Esophagus squamous epithelium (tissue), 5 donors: ENCODE data around the gene KRTAP3-3. TPM values are rescaled to one million over a fixed set of nuclear protein-coding genes. Genes with fewer than 3 reads are reported as not detected.

Source experiments
- DNase-seq: peaks from one replicate; lab custom pipeline; 2025; lab: John Stamatoyannopoulos, UW
- H3K27ac ChIP-seq, 4 donors: fragments of 200-600 bp; sonication (generic); one replicate each; pipeline ENCODE4 v1.5.1; 2016 to 2019; ENCODE audit warnings: mild to moderate bottlenecking in 1 of 4
- H3K27me3 ChIP-seq, 4 donors: fragments of 200-600 bp; sonication (generic); 1 replicate in 3 of 4; 2 replicates in 1 of 4; pipeline versions ENCODE4 v1.5.1 to v1.6.0; 2017 to 2021; ENCODE audit warnings: antibody characterized with exemption in 1 of 4
- H3K36me3 ChIP-seq, 3 donors: fragments of 200-600 bp; sonication (generic); one replicate each; pipeline ENCODE4 v1.5.1; 2016 to 2019
- H3K4me1 ChIP-seq, 3 donors: fragments of 200-600 bp; sonication (generic); one replicate each; pipeline ENCODE4 v1.5.1; 2017 to 2019
- H3K4me3 ChIP-seq, 4 donors: fragments of 200-600 bp; sonication (generic); 1 replicate in 3 of 4; 2 replicates in 1 of 4; pipeline ENCODE4 v1.5.1; 2016 to 2019; ENCODE audit warnings: mild to moderate bottlenecking in 2 of 4, moderate library complexity in 1 of 4
- H3K9me3 ChIP-seq, 3 donors: fragments of 200-600 bp; sonication (generic); one replicate each; pipeline ENCODE4 v1.5.1; 2016 to 2019
- POLR2A ChIP-seq, 4 donors: fragments of 450-650 bp; IDR thresholded peaks; one replicate each; pipeline ENCODE4 v1.6.1; 2017; ENCODE audit warnings: antibody characterized with exemption in 4 of 4, mild to moderate bottlenecking in 4 of 4, moderate library complexity in 3 of 4
- WGBS, 2 donors: methylation state at CpG; one replicate each; pipeline ENCODE4 v1.1.5; 2018; 5-methylcytosine and 5-hydroxymethylcytosine counted together
- intact Hi-C: fragments of 100-400 bp; cut with DNase I; formaldehyde crosslinking; loops from one replicate; pipeline ENCODE4 v1.15.0; 2022
- small RNA-seq, 4 donors: library from RNA; depleted of rRNA; stranded (forward); fragments of <200 nt; gene quantifications; one replicate each; pipeline ENCODE3, GENCODE V24; 2016
- total RNA-seq, 4 donors: library from RNA; depleted of rRNA; stranded (reverse); fragments of >200 nt; gene quantifications; one replicate each; pipeline ENCODE4 v1.1.0, GENCODE V29; 2016
- TF ChIP-seq, protein P1 (sequence below), 6 experiments: fragments of 450-650 bp in 4 of 6; fragments of 200-600 bp in 2 of 6; sonication (generic) in 2 of 6; IDR thresholded peaks; one replicate each; pipeline ENCODE4 v1.5.1; 2016 to 2019; ENCODE audit warnings: antibody characterized with exemption in 6 of 6, mild to moderate bottlenecking in 4 of 6, moderate library complexity in 4 of 6
- donor health status: DM: yes; HTN: yes; CAD: no.

Gene KRTAP3-3
- total RNA-seq, 4 donors from 2014 or later = not detected

- 73 to 83% methylated on average over 7 of the region's 7 CpGs for WGBS, 2 donors
- H3K36me3 ChIP-seq = no peaks in the 10 kb centered on the region
- TF ChIP-seq, protein P1, sequence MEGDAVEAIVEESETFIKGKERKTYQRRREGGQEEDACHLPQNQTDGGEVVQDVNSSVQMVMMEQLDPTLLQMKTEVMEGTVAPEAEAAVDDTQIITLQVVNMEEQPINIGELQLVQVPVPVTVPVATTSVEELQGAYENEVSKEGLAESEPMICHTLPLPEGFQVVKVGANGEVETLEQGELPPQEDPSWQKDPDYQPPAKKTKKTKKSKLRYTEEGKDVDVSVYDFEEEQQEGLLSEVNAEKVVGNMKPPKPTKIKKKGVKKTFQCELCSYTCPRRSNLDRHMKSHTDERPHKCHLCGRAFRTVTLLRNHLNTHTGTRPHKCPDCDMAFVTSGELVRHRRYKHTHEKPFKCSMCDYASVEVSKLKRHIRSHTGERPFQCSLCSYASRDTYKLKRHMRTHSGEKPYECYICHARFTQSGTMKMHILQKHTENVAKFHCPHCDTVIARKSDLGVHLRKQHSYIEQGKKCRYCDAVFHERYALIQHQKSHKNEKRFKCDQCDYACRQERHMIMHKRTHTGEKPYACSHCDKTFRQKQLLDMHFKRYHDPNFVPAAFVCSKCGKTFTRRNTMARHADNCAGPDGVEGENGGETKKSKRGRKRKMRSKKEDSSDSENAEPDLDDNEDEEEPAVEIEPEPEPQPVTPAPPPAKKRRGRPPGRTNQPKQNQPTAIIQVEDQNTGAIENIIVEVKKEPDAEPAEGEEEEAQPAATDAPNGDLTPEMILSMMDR (IDR thresholded peaks at IDR 0.05) = no peak
- no peak for TF ChIP-seq POLR2A (IDR thresholded peaks at IDR 0.05)
Measured at GRCh38 chr17:40950176-40950575, 43.8 kb downstream of the KRTAP3-3 start.

GRCh38 chr17:40949418-40949817 is 44.5 kb downstream of the KRTAP3-3 start:
- H3K4me3 ChIP-seq = no peak overlapping the region
- H3K27ac ChIP-seq = no peak overlapping the region
- no peak for DNase-seq
- intact Hi-C loops = no loop called here
- 53 to 65% methylated on average over 10 of the region's 10 CpGs for WGBS, 2 donors
- H3K27me3 ChIP-seq = peaks cover 0 to 50% (median 0%) of the 10 kb centered on the region in 4 donors
- TF ChIP-seq, protein P1 (IDR thresholded peaks at IDR 0.05) = no peak
- no peak for TF ChIP-seq POLR2A (IDR thresholded peaks at IDR 0.05)
- H3K9me3 ChIP-seq = no peaks in the 10 kb centered on the region
- no peaks in the 10 kb centered on the region for H3K36me3 ChIP-seq
- H3K4me1 ChIP-seq = peaks cover 0 to 25% (median 9%) of the 10 kb centered on the region in 3 donors

More at GRCh38 chr17:40950176-40950575, 43.8 kb downstream of the KRTAP3-3 start:
- no peaks in the 10 kb centered on the region for H3K9me3 ChIP-seq
- peaks cover 0 to 55% (median 0%) of the 10 kb centered on the region in 4 donors for H3K27me3 ChIP-seq
- peaks cover 0 to 30% (median 9%) of the 10 kb centered on the region in 3 donors for H3K4me1 ChIP-seq
- no peak overlapping the region for H3K4me3 ChIP-seq
- H3K27ac ChIP-seq = no peak overlapping the region
- intact Hi-C loops = no loop called here
- DNase-seq = no peak

- H3K9me3 ChIP-seq = no peaks in the 10 kb centered on the region
- no peak overlapping the region for H3K4me3 ChIP-seq
- H3K27me3 ChIP-seq = peaks cover 0 to 45% (median 0%) of the 10 kb centered on the region in 4 donors
- TF ChIP-seq POLR2A (IDR thresholded peaks at IDR 0.05) = no peak
- TF ChIP-seq, protein P1 (IDR thresholded peaks at IDR 0.05) = no peak
- peaks cover 0 to 10% (median 4%) of the 10 kb centered on the region in 3 donors for H3K4me1 ChIP-seq
- no peak overlapping the region for H3K27ac ChIP-seq
- H3K36me3 ChIP-seq = no peaks in the 10 kb centered on the region
- WGBS, 2 donors = 72 to 78% methylated on average over 2 of the region's 2 CpGs
- no peak for DNase-seq
- intact Hi-C loops = no loop called here
Measured at GRCh38 chr17:40947929-40948328, 46.0 kb downstream of the KRTAP3-3 start.

DNA sequence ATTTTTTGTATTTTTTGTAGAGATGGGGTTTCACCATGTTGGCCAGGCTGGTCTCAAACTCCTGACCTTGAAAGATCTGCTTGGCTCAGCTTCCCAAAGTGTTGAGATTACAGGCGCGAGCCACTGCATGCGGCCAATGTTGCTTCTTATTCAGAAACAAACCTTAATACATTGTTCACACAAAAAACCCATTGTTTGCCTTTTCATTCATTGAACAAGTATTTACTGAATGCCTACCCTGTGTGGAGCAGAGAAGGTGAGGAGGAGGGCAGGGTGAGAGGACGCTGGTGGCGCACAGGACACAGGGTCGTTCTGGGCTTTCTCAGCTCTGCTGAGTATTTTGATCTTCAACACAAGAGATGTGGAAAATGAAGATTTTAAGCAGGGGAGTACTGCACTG is 48.5 kb downstream of the KRTAP3-3 start:
- Histone ChIP-seq H3K36me3 (no peaks in the 10 kb centered on the region), H3K9me3 (no peaks in the 10 kb centered on the region), H3K27ac (no peak overlapping the region), H3K27me3 (peaks cover 0 to 40% (median 0%) of the 10 kb centered on the region in 4 donors), H3K4me1 (no peaks in the 10 kb centered on the region), H3K4me3 (no peak overlapping the region)
- WGBS, 2 donors = 84 to 87% methylated on average over 6 of the region's 6 CpGs
- DNase-seq = no peak
- no peak for TF ChIP-seq POLR2A (IDR thresholded peaks at IDR 0.05)
- TF ChIP-seq, protein P1 (IDR thresholded peaks at IDR 0.05) = no peak
- intact Hi-C loops = no loop called here

DNA sequence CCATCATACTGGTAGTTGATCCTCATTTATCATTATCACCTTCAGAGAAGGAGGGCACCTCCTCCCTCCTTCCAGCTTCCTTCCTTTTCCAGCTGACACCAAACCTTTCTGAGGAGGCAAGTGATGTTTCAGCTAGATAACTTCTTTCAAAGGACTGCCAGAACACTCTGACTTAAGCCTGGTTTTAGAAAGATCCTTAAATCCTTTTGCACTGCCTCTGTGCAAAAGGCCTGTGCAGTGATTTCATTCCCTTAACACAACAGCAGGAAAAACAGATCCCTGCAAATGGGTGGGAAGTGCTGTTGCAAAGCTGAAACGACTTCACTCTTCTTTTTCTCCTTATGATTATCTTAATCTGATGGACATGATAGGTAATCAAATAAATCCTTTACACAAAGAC is 49.4 kb downstream of the KRTAP3-3 start:
- Histone ChIP-seq H3K9me3 (no peaks in the 10 kb centered on the region), H3K27me3 (peaks cover 0 to 34% (median 0%) of the 10 kb centered on the region in 4 donors), H3K27ac (no peak overlapping the region), H3K4me1 (no peaks in the 10 kb centered on the region), H3K36me3 (no peaks in the 10 kb centered on the region), H3K4me3 (no peak overlapping the region)
- WGBS, 2 donors = 48 to 61% methylated on average over 1 of the region's 1 CpG
- intact Hi-C loops = no loop called here
- DNase-seq = no peak
- TF ChIP-seq, protein P1 (IDR thresholded peaks at IDR 0.05) = no peak
- TF ChIP-seq POLR2A (IDR thresholded peaks at IDR 0.05) = no peak

Small RNAs within 50 kb of the gene (small RNA-seq; reads per million reads assigned to genes)
- 0 reads per million in 4 donors for gene KRTAP3-4P

Other genes with a start within 250 kb of the KRTAP3-3 start
- gene KRT25, start 238.8 kb downstream of the KRTAP3-3 start, total RNA-seq = not detected
- gene KRT26, start 222.0 kb downstream of the KRTAP3-3 start, total RNA-seq = not detected
- not detected for gene KRT27, start 211.6 kb downstream of the KRTAP3-3 start, total RNA-seq
- not detected for gene KRT28, start 194.2 kb downstream of the KRTAP3-3 start, total RNA-seq
- gene KRT10, start 171.6 kb downstream of the KRTAP3-3 start, total RNA-seq = 10 to 100 TPM; 14.4 to 50.0 (median 33.2) TPM
- not detected for gene KRT12, start 126.9 kb downstream of the KRTAP3-3 start, total RNA-seq
- gene KRT20, start 108.9 kb downstream of the KRTAP3-3 start, total RNA-seq = not detected
- gene KRT23, start 56.5 kb downstream of the KRTAP3-3 start, total RNA-seq = 10 to 100 TPM in 1 of 4 donors, 1 to 10 TPM in 2, under 1 TPM in 1; 0.38 to 19.6 (median 4.9) TPM
- gene KRT39, start 27.2 kb downstream of the KRTAP3-3 start, total RNA-seq = not detected
- under 1 TPM in 1 of 4 donors, not detected in 3; 0.19 TPM for gene KRT40, start 9.8 kb downstream of the KRTAP3-3 start, total RNA-seq
- under 1 TPM in 1 of 4 donors, not detected in 3; 0.57 TPM for gene KRTAP3-2, start 5.7 kb upstream of the KRTAP3-3 start, total RNA-seq
- gene KRTAP3-1, start 15.0 kb upstream of the KRTAP3-3 start, total RNA-seq = not detected
- not detected for gene KRTAP1-5, start 33.0 kb upstream of the KRTAP3-3 start, total RNA-seq
- gene KRTAP1-4, start 36.0 kb upstream of the KRTAP3-3 start, total RNA-seq = not detected
- gene KRTAP1-3, start 40.7 kb upstream of the KRTAP3-3 start, total RNA-seq = not detected
- gene KRTAP1-1, start 47.3 kb upstream of the KRTAP3-3 start, total RNA-seq = not detected
- gene KRTAP2-1, start 53.2 kb upstream of the KRTAP3-3 start, total RNA-seq = not detected
- gene KRTAP2-2, start 61.1 kb upstream of the KRTAP3-3 start, total RNA-seq = not detected
- gene KRTAP2-3, start 66.0 kb upstream of the KRTAP3-3 start, total RNA-seq = not detected
- gene KRTAP2-4, start 71.7 kb upstream of the KRTAP3-3 start, total RNA-seq = not detected
- not detected for gene KRTAP4-7, start 90.0 kb upstream of the KRTAP3-3 start, total RNA-seq
- not detected for gene KRTAP4-8, start 104.0 kb upstream of the KRTAP3-3 start, total RNA-seq
- gene KRTAP4-16, start 108.0 kb upstream of the KRTAP3-3 start, total RNA-seq = not detected
- gene KRTAP4-9, start 111.2 kb upstream of the KRTAP3-3 start, total RNA-seq = not detected
- under 1 TPM in 1 of 4 donors, not detected in 3; 0.22 TPM for gene KRTAP4-11, start 124.2 kb upstream of the KRTAP3-3 start, total RNA-seq
- gene KRTAP4-12, start 130.0 kb upstream of the KRTAP3-3 start, total RNA-seq = not detected
- gene KRTAP4-6, start 146.4 kb upstream of the KRTAP3-3 start, total RNA-seq = not detected
- gene KRTAP4-5, start 155.7 kb upstream of the KRTAP3-3 start, total RNA-seq = not detected
- not detected for gene KRTAP4-4, start 166.6 kb upstream of the KRTAP3-3 start, total RNA-seq
- gene KRTAP4-3, start 174.1 kb upstream of the KRTAP3-3 start, total RNA-seq = not detected
- gene KRTAP4-2, start 184.1 kb upstream of the KRTAP3-3 start, total RNA-seq = not detected
- not detected for gene KRTAP4-1, start 190.7 kb upstream of the KRTAP3-3 start, total RNA-seq
- not detected for gene KRTAP9-1, start 195.7 kb upstream of the KRTAP3-3 start, total RNA-seq
- not detected for gene KRTAP9-2, start 232.5 kb upstream of the KRTAP3-3 start, total RNA-seq
- gene KRTAP9-3, start 238.3 kb upstream of the KRTAP3-3 start, total RNA-seq = not detected
- not detected for gene KRTAP9-8, start 243.8 kb upstream of the KRTAP3-3 start, total RNA-seq